Measurements from ENCODE around the gene SARDH.

Gene SARDH

GRCh38 chr9:133635533-133636531 is 102.3 kb downstream of the SARDH start, which contains the start of gene DBH:
Gene DBH, plus strand, starts transcription at chr9:133636363. Its CDS starts 9 bp downstream, at chr9:133636372.
- DNase-seq (ENCODE audit: extremely low spot score) = no peak
- POLR2A ChIA-PET = no interaction called here
- CTCF ChIA-PET = no interaction called here
- TF ChIP-seq LEF1 (IDR thresholded peaks at IDR 0.05; ENCODE audit: borderline replicate concordance) (no peak), CTBP1 (IDR thresholded peaks at IDR 0.05; ENCODE audit: borderline replicate concordance) (no peak), FOXA1 (IDR thresholded peaks at IDR 0.05) (no peak), FOXM1 (IDR thresholded peaks at IDR 0.05; ENCODE audit: borderline replicate concordance) (no peak), NFRKB (IDR thresholded peaks at IDR 0.05) (no peak), ARNT (IDR thresholded peaks at IDR 0.05) (no peak), SP1 (IDR thresholded peaks at IDR 0.05) (no peak), L3MBTL2 (conservative IDR thresholded peaks at IDR 0.05) (no peak), BHLHE40 (IDR thresholded peaks at IDR 0.05; ENCODE audit: borderline replicate concordance) (no peak), SUZ12 (IDR thresholded peaks at IDR 0.05) (no peak), ZNF384 (IDR thresholded peaks at IDR 0.05) (no peak), TARDBP (IDR thresholded peaks at IDR 0.05) (no peak), ELF4 (IDR thresholded peaks at IDR 0.05) (no peak), HDGF (IDR thresholded peaks at IDR 0.05; ENCODE audit: borderline replicate concordance) (no peak), FOXK2 (IDR thresholded peaks at IDR 0.05) (no peak)
- TF ChIP-seq, protein P1, sequence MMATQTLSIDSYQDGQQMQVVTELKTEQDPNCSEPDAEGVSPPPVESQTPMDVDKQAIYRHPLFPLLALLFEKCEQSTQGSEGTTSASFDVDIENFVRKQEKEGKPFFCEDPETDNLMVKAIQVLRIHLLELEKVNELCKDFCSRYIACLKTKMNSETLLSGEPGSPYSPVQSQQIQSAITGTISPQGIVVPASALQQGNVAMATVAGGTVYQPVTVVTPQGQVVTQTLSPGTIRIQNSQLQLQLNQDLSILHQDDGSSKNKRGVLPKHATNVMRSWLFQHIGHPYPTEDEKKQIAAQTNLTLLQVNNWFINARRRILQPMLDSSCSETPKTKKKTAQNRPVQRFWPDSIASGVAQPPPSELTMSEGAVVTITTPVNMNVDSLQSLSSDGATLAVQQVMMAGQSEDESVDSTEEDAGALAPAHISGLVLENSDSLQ (IDR thresholded peaks at IDR 0.05) = no peak

- CTCF ChIA-PET = no interaction called here
- POLR2A ChIA-PET = no interaction called here
- TF ChIP-seq SUZ12 (IDR thresholded peaks at IDR 0.05) (no peak), ELF4 (IDR thresholded peaks at IDR 0.05) (no peak), FOXM1 (IDR thresholded peaks at IDR 0.05; ENCODE audit: borderline replicate concordance) (no peak)
- no peak for DNase-seq (ENCODE audit: extremely low spot score)
Measured at GRCh38 chr9:133635098-133635497, 103.1 kb downstream of the SARDH start.

GRCh38 chr9:133634081-133634691 is 104.0 kb downstream of the SARDH start:
- TF ChIP-seq TARDBP (IDR thresholded peaks at IDR 0.05) = no peak
- TF ChIP-seq, protein P1 (IDR thresholded peaks at IDR 0.05) = no peak
- no peak for TF ChIP-seq FOXA1 (IDR thresholded peaks at IDR 0.05)
- TF ChIP-seq HDGF (IDR thresholded peaks at IDR 0.05; ENCODE audit: borderline replicate concordance) = no peak
- no peak for TF ChIP-seq SUZ12 (IDR thresholded peaks at IDR 0.05)
- no peak for TF ChIP-seq L3MBTL2 (conservative IDR thresholded peaks at IDR 0.05)
- TF ChIP-seq ARNT (IDR thresholded peaks at IDR 0.05) = no peak
- TF ChIP-seq ELF4 (IDR thresholded peaks at IDR 0.05) = no peak
- TF ChIP-seq CTBP1 (IDR thresholded peaks at IDR 0.05; ENCODE audit: borderline replicate concordance) = no peak
- TF ChIP-seq BHLHE40 (IDR thresholded peaks at IDR 0.05; ENCODE audit: borderline replicate concordance) = no peak
- TF ChIP-seq LEF1 (IDR thresholded peaks at IDR 0.05; ENCODE audit: borderline replicate concordance) = no peak
- TF ChIP-seq SP1 (IDR thresholded peaks at IDR 0.05) = no peak
- no peak for TF ChIP-seq ZNF384 (IDR thresholded peaks at IDR 0.05)
- TF ChIP-seq FOXK2 (IDR thresholded peaks at IDR 0.05) = no peak
- no peak for TF ChIP-seq NFRKB (IDR thresholded peaks at IDR 0.05)
- TF ChIP-seq FOXM1 (IDR thresholded peaks at IDR 0.05; ENCODE audit: borderline replicate concordance) = no peak
- no peak for DNase-seq (ENCODE audit: extremely low spot score)
- POLR2A ChIA-PET = no interaction called here
- CTCF ChIA-PET = no interaction called here

DNA sequence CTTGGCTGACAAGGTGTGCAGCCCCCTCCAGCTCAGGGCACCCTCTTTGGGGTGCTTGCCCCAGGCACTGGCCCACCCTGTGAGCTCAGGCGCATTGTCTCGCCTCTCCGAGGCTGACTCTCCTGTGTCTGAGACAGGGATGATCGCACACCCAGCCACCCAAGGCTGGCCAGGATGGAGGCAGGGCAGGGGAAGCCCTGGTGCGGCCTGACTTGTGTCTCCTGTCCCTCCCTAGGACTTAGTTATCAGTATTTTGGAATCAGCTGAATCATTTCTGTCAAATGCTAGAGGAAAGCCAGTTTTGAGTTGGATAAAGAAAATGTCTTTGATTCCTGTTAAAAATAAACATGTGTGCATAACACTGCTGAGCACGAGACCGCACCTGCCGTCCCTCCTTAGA is 104.5 kb downstream of the SARDH start:
- POLR2A ChIA-PET = no interaction called here
- DNase-seq (ENCODE audit: extremely low spot score) = no peak
- TF ChIP-seq ARNT (IDR thresholded peaks at IDR 0.05) = no peak
- no peak for TF ChIP-seq FOXA1 (IDR thresholded peaks at IDR 0.05)
- no peak for TF ChIP-seq FOXK2 (IDR thresholded peaks at IDR 0.05)
- TF ChIP-seq, protein P1 (IDR thresholded peaks at IDR 0.05) = no peak
- no peak for TF ChIP-seq LEF1 (IDR thresholded peaks at IDR 0.05; ENCODE audit: borderline replicate concordance)
- CTCF ChIA-PET = no interaction called here

DNA sequence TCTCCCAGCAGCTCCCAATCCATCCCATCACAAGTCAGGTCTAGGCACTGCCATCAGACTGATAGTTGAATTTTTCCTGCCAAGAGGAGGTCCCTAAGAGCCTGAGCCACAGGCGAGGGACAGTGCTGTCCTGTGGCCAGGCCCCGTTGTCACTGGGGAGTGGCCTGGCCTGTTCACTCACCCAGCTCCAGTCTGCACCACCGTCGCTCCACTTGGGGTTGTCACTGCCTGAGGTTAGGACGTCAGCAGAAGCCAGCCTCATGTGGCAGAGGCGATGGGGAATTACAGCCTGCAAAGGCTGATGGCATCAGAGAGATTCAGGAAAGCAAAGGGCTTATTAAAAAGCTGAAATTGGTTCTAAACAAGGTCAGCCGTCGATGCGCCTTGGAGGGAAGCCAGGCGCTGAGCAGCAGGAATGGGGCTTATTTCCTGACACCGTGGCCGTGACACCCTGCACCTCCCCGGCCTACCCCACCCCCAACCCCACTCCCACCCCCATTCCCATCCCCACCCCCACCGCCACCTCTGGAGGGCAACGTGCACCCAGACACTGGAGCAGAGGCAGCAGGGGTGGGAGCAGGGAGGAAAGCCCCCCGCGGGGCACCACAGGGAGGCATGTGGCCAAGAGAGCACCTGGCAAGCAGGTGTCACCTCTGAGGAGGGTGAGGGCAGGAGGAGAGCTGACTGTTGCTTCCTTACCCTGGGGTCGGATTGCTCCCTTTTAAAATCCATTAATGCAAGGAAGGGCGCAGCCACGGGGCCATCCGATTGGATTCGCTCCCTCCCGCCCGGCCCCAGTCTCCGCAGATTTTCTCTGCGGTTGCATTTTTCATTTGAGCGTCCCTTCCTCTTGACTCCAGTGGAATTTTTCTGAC is 105.1 kb downstream of the SARDH start:
- CTCF ChIA-PET = no interaction called here
- POLR2A ChIA-PET = no interaction called here
- no peak for TF ChIP-seq BHLHE40 (IDR thresholded peaks at IDR 0.05; ENCODE audit: borderline replicate concordance)
- DNase-seq (ENCODE audit: extremely low spot score) = no peak

GRCh38 chr9:133631111-133631510 is 107.0 kb downstream of the SARDH start:
- TF ChIP-seq SP1 (IDR thresholded peaks at IDR 0.05) (no peak), LEF1 (IDR thresholded peaks at IDR 0.05; ENCODE audit: borderline replicate concordance) (no peak), BHLHE40 (IDR thresholded peaks at IDR 0.05; ENCODE audit: borderline replicate concordance) (no peak), FOXA1 (IDR thresholded peaks at IDR 0.05) (no peak), L3MBTL2 (conservative IDR thresholded peaks at IDR 0.05) (no peak), TARDBP (IDR thresholded peaks at IDR 0.05) (no peak), HDGF (IDR thresholded peaks at IDR 0.05; ENCODE audit: borderline replicate concordance) (no peak), FOXK2 (IDR thresholded peaks at IDR 0.05) (no peak), ELF4 (IDR thresholded peaks at IDR 0.05) (no peak), SUZ12 (IDR thresholded peaks at IDR 0.05) (no peak), CTBP1 (IDR thresholded peaks at IDR 0.05; ENCODE audit: borderline replicate concordance) (no peak)
- ChIA-PET POLR2A (no interaction called here), CTCF (no interaction called here)
- DNase-seq (ENCODE audit: extremely low spot score) = no peak

Measured in HEK293T (cell line).